ENCODE measurements around the gene NOP16. TPM values are rescaled to one million over a fixed set of nuclear protein-coding genes. Genes with fewer than 3 reads are reported as not detected.

The NOP16 gene
- total RNA-seq, 4 donors from 2014 or later, result 7.5 to 23.4 (median 10.8) TPM

DNA sequence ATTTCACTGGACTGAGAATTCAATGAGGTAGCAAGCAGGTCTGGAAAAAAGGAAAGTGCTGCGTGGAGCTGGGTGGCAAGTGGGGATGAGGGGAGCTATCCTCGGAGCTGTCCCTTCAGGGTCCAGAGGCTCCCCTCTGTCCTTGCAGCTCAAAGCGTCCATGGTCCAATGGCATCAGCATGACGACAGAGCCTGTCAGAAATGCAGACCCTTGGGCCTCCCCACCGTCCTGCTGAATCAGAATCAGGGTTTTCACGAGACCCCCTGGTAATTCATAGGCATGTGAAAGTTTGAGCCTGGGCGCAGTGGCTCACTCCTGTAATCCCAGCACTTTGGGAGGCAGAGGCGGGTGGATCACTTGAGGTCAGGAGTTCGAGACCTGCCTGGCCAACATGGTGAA lies 5.7 kb upstream of the NOP16 start:
- TF ChIP-seq EP300 (IDR thresholded peaks at IDR 0.05) (no peak), POLR2AphosphoS5 (IDR thresholded peaks at IDR 0.05) (no peak), POLR2A (IDR thresholded peaks at IDR 0.05; ENCODE audit: low read depth) (no peak)
- TF ChIP-seq, protein P1, sequence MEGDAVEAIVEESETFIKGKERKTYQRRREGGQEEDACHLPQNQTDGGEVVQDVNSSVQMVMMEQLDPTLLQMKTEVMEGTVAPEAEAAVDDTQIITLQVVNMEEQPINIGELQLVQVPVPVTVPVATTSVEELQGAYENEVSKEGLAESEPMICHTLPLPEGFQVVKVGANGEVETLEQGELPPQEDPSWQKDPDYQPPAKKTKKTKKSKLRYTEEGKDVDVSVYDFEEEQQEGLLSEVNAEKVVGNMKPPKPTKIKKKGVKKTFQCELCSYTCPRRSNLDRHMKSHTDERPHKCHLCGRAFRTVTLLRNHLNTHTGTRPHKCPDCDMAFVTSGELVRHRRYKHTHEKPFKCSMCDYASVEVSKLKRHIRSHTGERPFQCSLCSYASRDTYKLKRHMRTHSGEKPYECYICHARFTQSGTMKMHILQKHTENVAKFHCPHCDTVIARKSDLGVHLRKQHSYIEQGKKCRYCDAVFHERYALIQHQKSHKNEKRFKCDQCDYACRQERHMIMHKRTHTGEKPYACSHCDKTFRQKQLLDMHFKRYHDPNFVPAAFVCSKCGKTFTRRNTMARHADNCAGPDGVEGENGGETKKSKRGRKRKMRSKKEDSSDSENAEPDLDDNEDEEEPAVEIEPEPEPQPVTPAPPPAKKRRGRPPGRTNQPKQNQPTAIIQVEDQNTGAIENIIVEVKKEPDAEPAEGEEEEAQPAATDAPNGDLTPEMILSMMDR (IDR thresholded peaks at IDR 0.05), result no peak
- Histone ChIP-seq H3K27ac (replicated peaks in 1 of 4) (peak overlapping the region in 1 of 4 donors; percentile 54), H3K36me3 (peaks cover 19 to 82% (median 73%) of the 10 kb centered on the region in 4 donors)

DNA sequence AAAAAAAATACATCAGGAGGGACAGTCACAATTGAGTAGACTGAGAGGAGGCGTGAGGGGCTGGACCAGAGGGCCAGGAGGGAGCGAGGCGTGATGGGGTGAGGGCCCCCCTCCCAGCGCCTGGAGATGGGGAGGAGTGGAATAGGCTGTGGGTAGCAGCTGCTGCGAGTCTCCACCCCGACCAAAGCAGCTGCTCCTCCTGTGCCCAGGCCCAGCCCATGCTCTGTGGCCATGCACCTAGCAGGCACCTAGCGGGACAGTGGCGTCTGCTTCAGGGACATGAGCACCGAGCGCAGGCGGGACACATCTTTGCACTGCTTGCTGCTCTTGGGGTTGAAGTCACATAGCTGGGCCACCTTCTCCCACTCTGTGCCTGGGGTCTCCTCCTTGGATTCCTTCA lies 4.1 kb upstream of the NOP16 start:
- Histone ChIP-seq H3K27me3 (no peaks in the 10 kb centered on the region), H3K4me3 (no peak overlapping the region), H3K9me3 (no peaks in the 10 kb centered on the region), H3K36me3 (peaks cover 19 to 72% (median 60%) of the 10 kb centered on the region in 4 donors), H3K27ac (replicated peaks in 1 of 4) (no peak overlapping the region), H3K4me1 (peaks cover 30 to 45% (median 33%) of the 10 kb centered on the region in 4 donors)
- no peak for TF ChIP-seq POLR2AphosphoS5 (IDR thresholded peaks at IDR 0.05)
- TF ChIP-seq EP300 (IDR thresholded peaks at IDR 0.05), result no peak
- WGBS, result 92% methylated on average over 11 of the region's 11 CpGs
- no peak for DNase-seq (ENCODE audit: extremely low spot score)
- intact Hi-C loops (cut with DNase I), result no loop called here

More for the DNA sequence above, 5.7 kb upstream of the NOP16 start:
- 96% methylated on average over 9 of the region's 9 CpGs for WGBS
- no peaks in the 10 kb centered on the region for H3K27me3 ChIP-seq
- no peak for DNase-seq (ENCODE audit: extremely low spot score)
- H3K9me3 ChIP-seq, result no peaks in the 10 kb centered on the region
- intact Hi-C loops (cut with DNase I), result no loop called here
- H3K4me1 ChIP-seq, result peaks cover 25 to 39% (median 28%) of the 10 kb centered on the region in 4 donors
- no peak overlapping the region for H3K4me3 ChIP-seq

DNA sequence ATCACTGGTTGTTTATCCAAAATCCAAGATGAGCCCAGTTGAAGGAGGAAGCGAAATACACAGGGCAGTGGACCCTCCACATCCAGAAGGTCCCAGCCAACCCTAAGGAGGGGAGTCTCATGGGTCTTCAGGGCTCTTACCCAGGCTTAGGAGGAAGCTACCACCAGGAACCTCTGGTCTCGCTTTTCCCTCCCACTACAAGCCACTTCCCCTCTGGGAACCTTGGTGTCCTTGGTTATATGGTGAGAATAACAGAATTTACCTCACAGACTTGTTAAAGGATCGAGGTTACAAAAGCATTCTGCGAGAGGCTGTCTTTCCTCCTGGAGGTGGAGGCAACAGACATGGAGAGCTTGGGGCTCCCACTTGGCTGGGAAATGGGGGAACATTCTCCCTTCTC lies 3.6 kb upstream of the NOP16 start:
- 78% methylated on average over 4 of the region's 4 CpGs for WGBS
- DNase-seq (ENCODE audit: extremely low spot score), result no peak
- Histone ChIP-seq H3K9me3 (no peaks in the 10 kb centered on the region), H3K27me3 (no peaks in the 10 kb centered on the region), H3K36me3 (peaks cover 19 to 66% (median 56%) of the 10 kb centered on the region in 4 donors), H3K4me1 (peaks cover 36 to 50% (median 39%) of the 10 kb centered on the region in 4 donors), H3K27ac (replicated peaks in 1 of 4) (no peak overlapping the region), H3K4me3 (no peak overlapping the region)
- TF ChIP-seq POLR2A (IDR thresholded peaks at IDR 0.05; ENCODE audit: low read depth), result no peak
- TF ChIP-seq, protein P1 (IDR thresholded peaks at IDR 0.05), result no peak
- TF ChIP-seq POLR2AphosphoS5 (IDR thresholded peaks at IDR 0.05), result no peak
- TF ChIP-seq EP300 (IDR thresholded peaks at IDR 0.05), result no peak
- intact Hi-C loops (cut with DNase I), result no loop called here

DNA sequence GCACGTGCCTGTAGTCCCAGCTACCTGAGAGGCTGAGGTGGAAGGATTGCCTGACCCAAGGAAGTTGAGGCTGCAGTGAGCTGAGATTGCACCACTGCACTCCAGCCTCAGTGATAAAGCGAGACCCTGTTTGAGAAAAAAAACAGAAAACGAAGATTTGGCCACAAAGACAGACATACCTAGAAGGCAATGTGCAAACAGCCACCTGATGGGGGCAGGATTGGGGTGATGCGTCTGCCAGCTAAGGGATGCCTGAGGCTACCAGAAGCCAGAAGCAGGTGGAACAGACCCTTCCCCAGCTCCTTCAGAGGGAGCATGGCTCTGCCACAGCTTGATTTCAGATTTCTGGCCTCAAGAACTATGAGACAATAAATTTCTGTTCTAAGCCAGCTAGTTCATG lies 3.1 kb upstream of the NOP16 start:
- intact Hi-C loops (cut with DNase I), result no loop called here
- Histone ChIP-seq H3K27ac (replicated peaks in 1 of 4) (no peak overlapping the region), H3K36me3 (peaks cover 19 to 64% (median 51%) of the 10 kb centered on the region in 4 donors), H3K9me3 (no peaks in the 10 kb centered on the region), H3K4me3 (no peak overlapping the region), H3K4me1 (peaks cover 36 to 53% (median 44%) of the 10 kb centered on the region in 4 donors), H3K27me3 (no peaks in the 10 kb centered on the region)
- TF ChIP-seq POLR2AphosphoS5 (IDR thresholded peaks at IDR 0.05), result no peak
- TF ChIP-seq, protein P1 (IDR thresholded peaks at IDR 0.05), result no peak
- TF ChIP-seq POLR2A (IDR thresholded peaks at IDR 0.05; ENCODE audit: low read depth), result no peak
- no peak for TF ChIP-seq EP300 (IDR thresholded peaks at IDR 0.05)
- 88% methylated on average over 4 of the region's 4 CpGs for WGBS
- peak; percentile 57 for DNase-seq (ENCODE audit: extremely low spot score)

DNA sequence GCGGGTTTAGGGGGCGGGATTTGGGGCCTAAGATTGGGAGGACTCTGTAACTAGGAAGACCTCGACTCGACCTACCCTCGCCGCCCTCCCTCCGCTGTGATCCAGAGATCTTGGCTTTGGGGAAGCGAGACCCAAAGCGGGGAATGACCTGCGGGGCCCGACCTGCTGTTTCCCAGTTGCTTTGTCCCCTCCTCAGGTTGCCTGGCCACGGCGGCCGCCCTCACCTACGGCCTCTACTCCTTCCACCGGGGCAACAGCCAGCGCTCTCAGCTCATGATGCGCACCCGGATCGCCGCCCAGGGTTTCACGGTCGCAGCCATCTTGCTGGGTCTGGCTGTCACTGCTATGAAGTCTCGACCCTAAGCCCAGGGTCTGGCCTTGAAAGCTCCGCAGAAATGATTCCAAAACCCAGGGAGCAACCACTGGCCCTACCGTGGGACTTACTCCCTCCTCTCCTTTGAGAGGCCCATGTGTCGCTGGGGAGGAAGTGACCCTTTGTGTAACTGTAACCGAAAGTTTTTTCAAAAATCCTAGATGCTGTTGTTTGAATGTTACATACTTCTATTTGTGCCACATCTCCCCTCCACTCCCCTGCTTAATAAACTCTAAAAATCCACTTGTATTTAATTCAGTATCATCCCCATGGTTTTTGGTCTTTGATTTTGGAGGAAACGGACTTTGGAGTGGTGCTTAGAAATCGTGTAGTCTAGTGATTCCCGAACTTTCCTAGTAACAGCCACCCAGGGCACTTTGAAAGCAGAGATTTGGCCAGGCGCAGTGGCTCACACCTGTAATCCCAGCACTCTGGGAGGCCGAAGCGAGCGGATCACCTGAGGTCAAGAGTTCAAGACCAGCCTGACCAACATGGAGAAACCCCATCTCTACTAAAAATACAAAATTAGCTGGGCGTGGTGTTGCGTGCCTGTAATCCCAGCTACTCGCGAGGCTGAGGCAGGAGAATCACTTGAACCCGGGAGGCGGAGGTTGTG lies 1.0 kb upstream of the NOP16 start:
- no peaks in the 10 kb centered on the region for H3K27me3 ChIP-seq
- H3K4me3 ChIP-seq, result peak overlapping the region; percentile 70 to 90 (median 76)
- peak; percentile 39 for DNase-seq (ENCODE audit: extremely low spot score)
- peaks cover 23 to 39% (median 31%) of the 10 kb centered on the region in 4 donors for H3K4me1 ChIP-seq
- H3K27ac ChIP-seq (replicated peaks in 1 of 4), result peak overlapping the region; percentile 92 to 96 (median 94)
- no peaks in the 10 kb centered on the region for H3K9me3 ChIP-seq
- H3K36me3 ChIP-seq, result peaks cover 30 to 65% (median 56%) of the 10 kb centered on the region in 4 donors
- intact Hi-C loops (cut with DNase I), result no loop called here
- TF ChIP-seq, protein P1 (IDR thresholded peaks at IDR 0.05), result no peak
- no peak for TF ChIP-seq EP300 (IDR thresholded peaks at IDR 0.05)
- peak; percentile 75 to 93 for TF ChIP-seq POLR2AphosphoS5 (IDR thresholded peaks at IDR 0.05)
- peak; percentile 7 for TF ChIP-seq POLR2A (IDR thresholded peaks at IDR 0.05; ENCODE audit: low read depth)
- 17% methylated on average over 34 of the region's 41 CpGs for WGBS
